GM12878 (cell line): ENCODE data around the gene NES. TPM values are rescaled to one million over a fixed set of nuclear protein-coding genes. Genes with fewer than 3 reads are reported as not detected.

Source experiments
- ATAC-seq: fragments of 200-7000 bp; cut with Tn5 transposase; 3 replicates; pipeline ENCODE4 v1.9.1; 2020; ENCODE audit warnings: mild to moderate bottlenecking, moderate library complexity
- BruUV-seq: library from RNA; stranded (reverse); fragments of 400-500 nt; replicated peaks from 2 replicates; lab custom pipeline; 2021; lab: Mats Ljungman, UMichigan
- CTCF ChIA-PET: fragments of 300-600 bp; sonication (Branson Sonifier 250); formaldehyde crosslinking; extraction: SDS; loops from one replicate; lab custom pipeline; 2021; ENCODE audit warnings: inconsistent platforms; lab: Yijun Ruan, JAX
- POLR2A ChIA-PET: fragments of 350-600 bp; formaldehyde crosslinking; extraction: SDS; loops from one replicate; lab custom pipeline; 2021; ENCODE audit warnings: inconsistent platforms; lab: Charles Lee
- RAD21 ChIA-PET: fragments of 300-600 bp; sonication (Branson Sonifier 250); formaldehyde crosslinking; loops from one replicate; lab custom pipeline; 2023; ENCODE audit warnings: antibody characterized with exemption; ENCODE audit not compliant: unreplicated experiment; lab: Charles Lee
- SMC1A ChIA-PET: fragments of 300-600 bp; sonication (Branson Sonifier 250); formaldehyde crosslinking; loops from one replicate; lab custom pipeline; 2023; ENCODE audit not compliant: unreplicated experiment, uncharacterized antibody; lab: Charles Lee
- DNase-seq: peaks from one replicate; pipeline ENCODE4 v3.0.0-alpha.2; 2011; ENCODE audit warnings: low read depth, low spot score
- FAIRE-seq: peaks from 3 replicates; lab custom pipeline; 2011; peaks lifted over from hg19 to GRCh38; lab: Jason Lieb, UNC
- H2AFZ ChIP-seq: 2 replicates; pipeline ENCODE4 v1.6.0; 2011; ENCODE audit warnings: low read depth, low read length, control low read depth; ENCODE audit not compliant: control insufficient read depth
- H3K27ac ChIP-seq: 2 replicates; pipeline ENCODE4 v1.5.1; 2011; ENCODE audit warnings: control low read depth; ENCODE audit not compliant: control insufficient read depth, insufficient read depth
- H3K27me3 ChIP-seq, 2 experiments: replicated peaks in 1 of 2; 2 replicates each; pipeline versions ENCODE4 v1.6.0 to v1.6.1; 2011; ENCODE audit warnings: low read length in 1 of 2; ENCODE audit not compliant: control insufficient read depth in 2 of 2, insufficient read depth in 2 of 2
- H3K36me3 ChIP-seq, 2 experiments: 2 replicates each; pipeline ENCODE4 v1.5.1; 2011; ENCODE audit warnings: low read length in 1 of 2; ENCODE audit not compliant: control insufficient read depth in 2 of 2, insufficient read depth in 2 of 2
- H3K4me1 ChIP-seq: 2 replicates; pipeline ENCODE4 v1.6.1; 2011; ENCODE audit warnings: mild to moderate bottlenecking, low read length, moderate library complexity, mixed read lengths; ENCODE audit not compliant: control insufficient read depth, insufficient read depth
- H3K4me2 ChIP-seq: 2 replicates; pipeline ENCODE4 v1.6.0; 2011; ENCODE audit warnings: control low read depth; ENCODE audit not compliant: control insufficient read depth, insufficient read depth
- H3K4me3 ChIP-seq: fragments of 200-600 bp; sonication (generic); 2 replicates; pipeline ENCODE4 v1.5.1; 2016
- H3K79me2 ChIP-seq: 2 replicates; pipeline ENCODE4 v1.6.0; 2011; ENCODE audit warnings: low read length; ENCODE audit not compliant: control insufficient read depth, insufficient read depth
- H3K9ac ChIP-seq: 2 replicates; pipeline ENCODE4 v1.8.0; 2011; ENCODE audit warnings: low read length, control low read depth, mixed read lengths; ENCODE audit not compliant: control insufficient read depth, insufficient read depth
- H3K9me3 ChIP-seq: replicated peaks from 3 replicates; pipeline ENCODE4 v1.5.1; 2011; ENCODE audit warnings: mild to moderate bottlenecking, low read length; ENCODE audit not compliant: control insufficient read depth, insufficient read depth
- H4K20me1 ChIP-seq: 2 replicates; pipeline ENCODE4 v1.6.0; 2011; ENCODE audit not compliant: control insufficient read depth, insufficient read depth
- BACH1 ChIP-seq: fragments of 450-650 bp; IDR thresholded peaks from 2 replicates; pipeline ENCODE4 v1.6.1; 2017; ENCODE audit warnings: mild to moderate bottlenecking, borderline replicate concordance
- EGR1 ChIP-seq, 2 experiments: IDR thresholded peaks; 1 replicate in 1 of 2; 2 replicates in 1 of 2; pipeline ENCODE4 v1.6.1; 2011 to 2012; ENCODE audit warnings: low read depth in 2 of 2, low read length in 2 of 2, borderline replicate concordance in 1 of 2, mild to moderate bottlenecking in 1 of 2, moderate library complexity in 1 of 2
- ETV6 ChIP-seq, 2 experiments: fragments of 450-650 bp in 1 of 2; IDR thresholded peaks in 1 of 2; conservative IDR thresholded peaks in 1 of 2; 2 replicates each; pipeline ENCODE4 v1.6.1; 2014; ENCODE audit warnings: antibody characterized with exemption in 1 of 2, borderline replicate concordance in 1 of 2, low read depth in 1 of 2, mild to moderate bottlenecking in 1 of 2, moderate library complexity in 1 of 2
- FOXK2 ChIP-seq: fragments of 450-650 bp; IDR thresholded peaks from 2 replicates; pipeline ENCODE4 v1.6.1; 2017; ENCODE audit warnings: mild to moderate bottlenecking, moderate library complexity
- HDAC2 ChIP-seq: fragments of 200-600 bp; sonication (generic); IDR thresholded peaks from 2 replicates; pipeline ENCODE4 v1.6.1; 2017
- IRF4 ChIP-seq: IDR thresholded peaks from 2 replicates; pipeline ENCODE4 v1.6.1; 2011; ENCODE audit warnings: low read depth, low read length
- KLF5 ChIP-seq: fragments of 450-650 bp; IDR thresholded peaks from 2 replicates; pipeline ENCODE4 v1.6.1; 2014; ENCODE audit warnings: mild to moderate bottlenecking; ENCODE audit not compliant: partially characterized antibody
- MEF2A ChIP-seq: IDR thresholded peaks from 2 replicates; pipeline ENCODE4 v1.6.1; 2011; ENCODE audit warnings: low read depth, mild to moderate bottlenecking, low read length, moderate library complexity; ENCODE audit not compliant: insufficient read depth
- NFIC ChIP-seq: IDR thresholded peaks from 2 replicates; pipeline ENCODE4 v1.6.1; 2012; ENCODE audit warnings: low read depth, mild to moderate bottlenecking, inconsistent platforms, low read length, moderate library complexity
- NFYA ChIP-seq: IDR thresholded peaks from 2 replicates; pipeline ENCODE4 v1.6.1; 2011; ENCODE audit warnings: low read depth, mild to moderate bottlenecking, low read length, improper control_type of control experiment, borderline replicate concordance
- NRF1 ChIP-seq: conservative IDR thresholded peaks from 2 replicates; pipeline ENCODE4 v1.6.1; 2011; ENCODE audit warnings: mild to moderate bottlenecking, low read depth, low read length, improper control_type of control experiment
- PAX5 ChIP-seq: IDR thresholded peaks from 2 replicates; pipeline ENCODE4 v1.6.1; 2011; ENCODE audit warnings: low read depth, low read length, borderline replicate concordance
- POLR2A ChIP-seq: IDR thresholded peaks from 2 replicates; pipeline ENCODE4 v1.6.1; 2011; ENCODE audit warnings: low read depth, mild to moderate bottlenecking, low read length
- RAD21 ChIP-seq: IDR thresholded peaks from 2 replicates; pipeline ENCODE4 v1.6.1; 2011; ENCODE audit warnings: mild to moderate bottlenecking, low read depth, low read length, moderate library complexity; ENCODE audit not compliant: insufficient read depth
- WRNIP1 ChIP-seq: IDR thresholded peaks from 2 replicates; pipeline ENCODE4 v1.6.1; 2011; ENCODE audit warnings: low read depth, low read length, improper control_type of control experiment, borderline replicate concordance
- ZNF217 ChIP-seq: fragments of 450-650 bp; IDR thresholded peaks from 2 replicates; pipeline ENCODE4 v1.6.1; 2017; ENCODE audit warnings: antibody characterized with exemption, mild to moderate bottlenecking
- ZNF622 ChIP-seq: fragments of 450-650 bp; IDR thresholded peaks from 2 replicates; pipeline ENCODE4 v1.6.1; 2017; ENCODE audit warnings: mild to moderate bottlenecking, inconsistent platforms
- ZSCAN29 ChIP-seq: fragments of 450-650 bp; IDR thresholded peaks from 2 replicates; pipeline ENCODE4 v1.6.1; 2017; ENCODE audit warnings: mild to moderate bottlenecking, moderate library complexity
- WGBS: methylation state at CpG from one replicate; pipeline ENCODE4 v1.1.6; 2016; ENCODE audit warnings: low lambda C conversion rate; ENCODE audit not compliant: insufficient replicate concordance, insufficient coverage; ENCODE audit errors: missing lambda C conversion rate; 5-methylcytosine and 5-hydroxymethylcytosine counted together
- in situ Hi-C: fragments of 300-500 bp; cut with MboI; formaldehyde crosslinking; loops from 9 replicates; pipeline ENCODE4 v1.14.3; 2018; ENCODE audit warnings: mixed read lengths
- intact Hi-C: fragments of 100-400 bp; cut with micrococcal nuclease; formaldehyde crosslinking; loops from one replicate; pipeline ENCODE4 v1.14.2; 2022; ENCODE audit not compliant: unreplicated experiment
- polyA plus RNA-seq, 11 experiments: library from polyadenylated mRNA; depleted of rRNA in 4 of 11; unstranded in 6 of 11; stranded (reverse) in 5 of 11; fragments of >200 nt; fragmentation: Nextera tagmentation in 4 of 11; fragmentation: Illumina TruSeq in 1 of 11; extraction: Ambion mirVana in 4 of 11; extraction: Trizol in 1 of 11; gene quantifications; 1 replicate in 1 of 11; 2 replicates in 10 of 11; pipeline versions ENCODE4 v1.2.1 to v1.2.3, GENCODE V29; 2011 to 2016; ENCODE audit warnings: inconsistent platforms in 2 of 11, missing spikeins in 2 of 11, low read depth in 1 of 11
- total RNA-seq, 4 experiments: library from RNA; depleted of rRNA in 3 of 4; stranded (reverse); fragments of >200 nt in 3 of 4; fragmentation: Illumina TruSeq in 1 of 4; extraction: Trizol in 1 of 4; gene quantifications; 2 replicates each; pipeline versions ENCODE4 v1.2.1 to v1.2.3, GENCODE V29; 2013 to 2021
- TF ChIP-seq, protein P1 (sequence below): IDR thresholded peaks from 2 replicates; pipeline ENCODE4 v1.6.1; 2012; ENCODE audit warnings: low read depth, low read length, improper control_type of control experiment
- TF ChIP-seq, protein P2 (sequence below): IDR thresholded peaks from 2 replicates; pipeline ENCODE4 v1.6.1; 2012; ENCODE audit warnings: low read length, inconsistent platforms

The NES gene
- total and polyA plus RNA-seq, 10 of the 15 experiments (the other 5 are each of a cell fraction or from before 2014, with no cell fraction given): under 0.01 to 0.15 (median 0.02) TPM; not detected in 4

DNA sequence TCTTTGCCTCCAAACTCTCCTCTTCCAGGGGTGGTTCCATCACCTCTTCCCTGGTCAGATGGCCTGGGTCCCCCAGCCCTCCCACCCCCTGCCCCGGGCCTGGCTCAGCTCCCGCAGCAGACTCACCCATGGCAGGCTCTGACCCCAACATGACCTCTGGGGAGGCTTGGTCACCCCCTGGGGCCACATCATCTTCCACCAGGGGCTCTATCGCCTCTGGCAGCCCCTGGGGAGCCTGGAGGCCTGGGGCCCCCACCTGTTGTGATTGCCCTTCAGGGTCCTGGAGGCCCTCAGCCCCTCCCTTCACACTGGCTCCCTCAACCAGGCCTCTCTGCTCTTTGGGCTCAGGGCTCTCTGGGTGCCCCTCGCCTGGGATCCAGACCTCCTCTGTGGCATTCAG, 6.4 kb downstream of the NES start (continued):
- TF ChIP-seq ETV6 (conservative IDR thresholded peaks at IDR 0.05 in 1 of 2, IDR thresholded peaks at IDR 0.05 in 1 of 2; ENCODE audit: borderline replicate concordance in 1 of 2, low read depth in 1 of 2) (no peak), FOXK2 (no peak), PAX5 (no peak), MEF2A (no peak), ZSCAN29 (no peak), HDAC2 (no peak), RAD21 (no peak), WRNIP1 (no peak), EGR1 (IDR thresholded peaks at IDR 0.05; ENCODE audit: borderline replicate concordance in 1 of 2, low read depth in 2 of 2, low read length in 2 of 2) (no peak), NRF1 (no peak)
- TF ChIP-seq, protein P1, sequence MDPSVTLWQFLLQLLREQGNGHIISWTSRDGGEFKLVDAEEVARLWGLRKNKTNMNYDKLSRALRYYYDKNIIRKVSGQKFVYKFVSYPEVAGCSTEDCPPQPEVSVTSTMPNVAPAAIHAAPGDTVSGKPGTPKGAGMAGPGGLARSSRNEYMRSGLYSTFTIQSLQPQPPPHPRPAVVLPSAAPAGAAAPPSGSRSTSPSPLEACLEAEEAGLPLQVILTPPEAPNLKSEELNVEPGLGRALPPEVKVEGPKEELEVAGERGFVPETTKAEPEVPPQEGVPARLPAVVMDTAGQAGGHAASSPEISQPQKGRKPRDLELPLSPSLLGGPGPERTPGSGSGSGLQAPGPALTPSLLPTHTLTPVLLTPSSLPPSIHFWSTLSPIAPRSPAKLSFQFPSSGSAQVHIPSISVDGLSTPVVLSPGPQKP: no peak

DNA sequence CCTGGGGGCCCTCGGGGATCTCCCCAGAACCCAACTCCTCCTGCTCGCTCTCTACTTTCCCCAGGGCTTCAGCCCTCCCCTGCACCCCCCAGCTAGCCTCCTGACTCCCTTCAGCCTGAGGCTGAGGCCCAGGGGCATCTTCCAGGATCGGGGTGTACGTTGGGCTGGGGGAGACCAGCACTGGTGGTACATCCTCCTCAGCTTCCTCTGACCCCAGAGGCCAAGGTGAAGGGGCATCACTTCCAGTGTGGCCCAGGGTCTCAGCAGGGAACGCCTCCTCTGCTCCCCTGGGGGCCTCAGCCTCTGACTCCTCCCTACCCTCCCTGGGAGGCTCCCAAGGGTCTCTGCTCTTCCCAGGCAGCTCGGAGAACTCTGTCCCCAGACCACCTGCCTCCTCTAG, 6.8 kb downstream of the NES start:
- H3K9me3 ChIP-seq: no peaks in the 10 kb centered on the region
- no peak overlapping the region for H3K9ac ChIP-seq
- H3K4me1 ChIP-seq: peaks cover 4% of the 10 kb centered on the region
- H3K79me2 ChIP-seq: no peaks in the 10 kb centered on the region
- peaks cover 0 to 4% of the 10 kb centered on the region in 2 experiments; a peak in 3 of 4 replicates for H3K27me3 ChIP-seq
- ChIA-PET POLR2A (no interaction called here), RAD21 (no interaction called here), CTCF (interaction anchor here (1.1 to 1.3 kb wide), 2 partner anchors 11 to 20 kb away, joined by 3 to 4 read pairs; no protein-coding TSS in a partner anchor), SMC1A (interaction anchor here (1.0 kb wide), 1 partner anchor 14 kb away, joined by 3 read pairs; no protein-coding TSS in a partner anchor)
- no peak overlapping the region for H3K4me2 ChIP-seq
- no peak overlapping the region for H2AFZ ChIP-seq
- no peaks in the 10 kb centered on the region for H3K36me3 ChIP-seq
- BruUV-seq: no TSS peak
- 16% methylated on average over 6 of the region's 6 CpGs for WGBS
- in situ Hi-C loops: no loop called here
- ATAC-seq (no peak), DNase-seq (no peak), FAIRE-seq (no peak)
- no peak overlapping the region for H3K4me3 ChIP-seq
- H3K27ac ChIP-seq: no peak overlapping the region
- intact Hi-C loops: no loop called here
- no peaks in the 10 kb centered on the region for H4K20me1 ChIP-seq
- TF ChIP-seq, protein P2, sequence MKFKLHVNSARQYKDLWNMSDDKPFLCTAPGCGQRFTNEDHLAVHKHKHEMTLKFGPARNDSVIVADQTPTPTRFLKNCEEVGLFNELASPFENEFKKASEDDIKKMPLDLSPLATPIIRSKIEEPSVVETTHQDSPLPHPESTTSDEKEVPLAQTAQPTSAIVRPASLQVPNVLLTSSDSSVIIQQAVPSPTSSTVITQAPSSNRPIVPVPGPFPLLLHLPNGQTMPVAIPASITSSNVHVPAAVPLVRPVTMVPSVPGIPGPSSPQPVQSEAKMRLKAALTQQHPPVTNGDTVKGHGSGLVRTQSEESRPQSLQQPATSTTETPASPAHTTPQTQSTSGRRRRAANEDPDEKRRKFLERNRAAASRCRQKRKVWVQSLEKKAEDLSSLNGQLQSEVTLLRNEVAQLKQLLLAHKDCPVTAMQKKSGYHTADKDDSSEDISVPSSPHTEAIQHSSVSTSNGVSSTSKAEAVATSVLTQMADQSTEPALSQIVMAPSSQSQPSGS: no peak
- TF ChIP-seq ZNF217 (no peak), POLR2A (no peak), NFYA (no peak), KLF5 (no peak), BACH1 (no peak), ZNF622 (no peak), NFIC (no peak), IRF4 (no peak)
